Adrenal gland (tissue), 5 donors: Measurements from ENCODE around the gene GLI1.

Source experiments
- CTCF ChIP-seq, 6 experiments: fragments of 450-650 bp in 4 of 6; fragments of 200-600 bp in 2 of 6; sonication (generic) in 1 of 6; IDR thresholded peaks; 1 replicate in 5 of 6; 2 replicates in 1 of 6; pipeline versions ENCODE4 v1.5.1 to v1.8.0; 2016 to 2021; ENCODE audit warnings: antibody characterized with exemption in 6 of 6, mild to moderate bottlenecking in 2 of 6, moderate library complexity in 1 of 6
- POLR2A ChIP-seq, 2 donors: fragments of 450-650 bp; IDR thresholded peaks; one replicate each; pipeline ENCODE4 v1.6.1; 2017; ENCODE audit warnings: antibody characterized with exemption in 2 of 2, mild to moderate bottlenecking in 2 of 2, moderate library complexity in 1 of 2
- donor health status: DM: no; HTN: no; CAD: no.

- TF ChIP-seq CTCF (IDR thresholded peaks at IDR 0.05) (no peak), POLR2A (IDR thresholded peaks at IDR 0.05) (no peak)
Observed at GRCh38 chr12:57485695-57486094, 26.1 kb downstream of the GLI1 start.
